Loucy (cell line): ENCODE results near the gene BCL2L12.

Source experiments
- CTCF ChIP-seq: fragments of 200-600 bp; sonication (generic); conservative IDR thresholded peaks from 2 replicates; pipeline ENCODE4 v1.5.1; 2014; ENCODE audit warnings: mild to moderate bottlenecking, antibody characterized with exemption, low read length
- EZH2phosphoT487 ChIP-seq: fragments of 200-600 bp; IDR thresholded peaks from 2 replicates; pipeline ENCODE4 v1.6.1; 2018; ENCODE audit warnings: antibody characterized with exemption, mild to moderate bottlenecking, moderate library complexity, borderline replicate concordance

GRCh38 chr19:49635530-49636232 lies 30.1 kb upstream of the BCL2L12 start:
- TF ChIP-seq CTCF: no peak
- TF ChIP-seq EZH2phosphoT487: no peak
